Stimulated activated CD4-positive, alpha-beta T cell treated with anti-CD3 and anti-CD28 coated beads, TNF-alpha, amount 100 ng/mL, for 1 hour (primary cell): ENCODE results near the gene COL6A1.

Experiments used
- DNase-seq, 3 donors: peaks; one replicate each; pipeline ENCODE4 v3.0.0-alpha.2; 2020; ENCODE audit warnings: low read depth in 3 of 3, low spot score in 1 of 3

Gene COL6A1

GRCh38 chr21:46025113-46025770 is 43.7 kb downstream of the COL6A1 start:
- no peak for DNase-seq

GRCh38 chr21:46027851-46028493 is 46.4 kb downstream of the COL6A1 start:
- no peak for DNase-seq

GRCh38 chr21:46028573-46029091 is 47.1 kb downstream of the COL6A1 start:
- no peak for DNase-seq

GRCh38 chr21:46029186-46029924 is 47.8 kb downstream of the COL6A1 start:
- DNase-seq = no peak

- no peak for DNase-seq
These were observed 49.9 kb downstream of the COL6A1 start for GRCh38 chr21:46031484-46031883.

GRCh38 chr21:46032100-46032499 is 50.5 kb downstream of the COL6A1 start:
- no peak for DNase-seq

GRCh38 chr21:46033410-46034400 is 52.1 kb downstream of the COL6A1 start:
- DNase-seq = no peak

- DNase-seq = no peak
These were observed 54.5 kb downstream of the COL6A1 start for GRCh38 chr21:46035809-46036695.

- no peak for DNase-seq
These were observed 55.2 kb downstream of the COL6A1 start for GRCh38 chr21:46036696-46037330.

- DNase-seq = no peak
These were observed 56.1 kb downstream of the COL6A1 start for GRCh38 chr21:46037331-46038325.

- no peak for DNase-seq
These were observed 56.8 kb downstream of the COL6A1 start for GRCh38 chr21:46038341-46038829.

GRCh38 chr21:46038871-46039397 is 57.4 kb downstream of the COL6A1 start:
- DNase-seq = no peak

GRCh38 chr21:46039891-46040660 is 58.5 kb downstream of the COL6A1 start:
- no peak for DNase-seq

GRCh38 chr21:46040707-46041106 is 59.1 kb downstream of the COL6A1 start:
- DNase-seq = no peak

GRCh38 chr21:46041183-46041582 is 59.6 kb downstream of the COL6A1 start:
- no peak for DNase-seq

- DNase-seq = no peak
These were observed 63.6 kb downstream of the COL6A1 start for GRCh38 chr21:46045154-46045553.

GRCh38 chr21:46046471-46046870 is 64.9 kb downstream of the COL6A1 start:
- DNase-seq = no peak
